ENCODE measurements around the gene MAPRE3. TPM values are rescaled to one million over a fixed set of nuclear protein-coding genes. Genes with fewer than 3 reads are reported as not detected.
A peak's percentile ranks its signal among the peaks of the same experiment; 100 is the strongest.

Gene MAPRE3
- total and polyA plus RNA-seq, 2 experiments from 2014 or later = 7.9 to 23.0 TPM

DNA sequence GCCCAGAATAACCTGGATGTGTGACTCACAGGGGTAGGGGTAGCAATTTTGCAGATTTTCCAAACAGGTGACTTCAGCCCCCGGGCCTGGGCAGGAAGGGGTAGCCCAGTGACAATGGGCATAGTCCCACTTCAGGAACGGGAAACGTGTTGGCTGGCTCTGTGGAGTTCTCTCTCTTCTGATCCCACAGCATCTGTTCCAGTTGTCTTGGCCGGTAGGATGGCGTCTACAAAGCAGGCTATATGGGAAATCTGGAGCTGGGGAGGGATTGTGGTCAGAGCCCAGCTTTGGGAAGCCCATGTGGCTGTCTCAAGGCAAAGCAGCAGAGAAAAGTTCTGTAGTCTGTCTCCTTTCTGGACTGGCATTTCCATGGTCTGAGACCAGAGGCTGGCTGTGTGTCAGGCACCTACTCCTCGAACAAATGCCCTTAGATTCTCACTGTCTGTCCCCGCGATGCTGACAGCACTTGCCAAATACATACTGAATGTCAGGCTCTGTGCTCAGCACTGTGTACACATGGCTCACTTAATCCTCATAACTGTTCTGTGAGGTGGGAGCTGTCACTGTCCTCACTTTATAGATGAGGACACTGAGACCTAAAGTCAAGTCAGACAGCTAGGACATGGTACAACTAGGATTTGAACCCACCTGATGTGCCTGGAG, 44.5 kb downstream of the MAPRE3 start:
- 87% methylated on average over 8 of the region's 8 CpGs for whole genome bisulfite sequencing, 2 experiments (ENCODE audit: low coverage in 1 of 2, low lambda C conversion rate in 2 of 2, missing lambda C conversion rate in 2 of 2)

DNA sequence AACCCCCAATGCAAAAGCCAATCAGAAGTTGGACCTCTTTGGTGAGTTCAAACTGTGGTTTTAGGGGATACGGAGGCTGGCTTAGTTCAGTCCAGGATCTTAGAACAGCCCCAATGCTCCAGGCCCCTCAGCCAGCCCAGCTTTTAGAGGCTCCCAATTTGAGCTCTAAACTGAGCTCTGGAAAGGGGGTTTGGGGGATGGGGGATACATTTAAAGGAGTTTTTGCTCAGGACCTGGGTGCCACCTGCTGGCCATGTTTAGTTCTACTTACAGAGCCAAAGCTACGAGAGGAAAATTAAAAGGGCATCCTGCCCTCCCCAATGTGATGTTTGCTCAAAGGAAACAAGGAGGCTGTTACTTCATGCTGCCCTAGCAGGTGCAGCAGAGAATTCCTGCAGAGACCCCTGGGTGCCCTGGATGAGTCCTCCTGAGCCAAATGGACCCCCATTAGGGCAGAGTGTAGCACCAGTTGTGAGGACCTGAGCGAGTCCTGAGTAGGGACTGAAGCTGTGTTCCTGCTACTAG, 46.4 kb downstream of the MAPRE3 start:
- no peak overlapping the region for H2AFZ ChIP-seq
- DNase-seq = peak; percentile 84

More for the DNA sequence above, 44.5 kb downstream of the MAPRE3 start:
- Histone ChIP-seq H3K4me3 (no peak overlapping the region), H3K4me2 (ENCODE audit: unreplicated experiment) (no peak overlapping the region), H3K27me3 (replicated peaks; ENCODE audit: insufficient read depth) (no peaks in the 10 kb centered on the region), H3K9me3 (ENCODE audit: low read depth) (no peaks in the 10 kb centered on the region), H3F3A (ENCODE audit: insufficient read depth) (peaks cover 20% of the 10 kb centered on the region), H3K79me2 (ENCODE audit: insufficient read depth) (no peaks in the 10 kb centered on the region), H3K36me3 (ENCODE audit: low read depth) (no peaks in the 10 kb centered on the region), H3K9ac (no peak overlapping the region), H3K4me1 (ENCODE audit: insufficient read depth) (peaks cover 30% of the 10 kb centered on the region), H3K9me2 (ENCODE audit: insufficient read depth) (no peaks in the 10 kb centered on the region), H3K27ac (no peak overlapping the region), H4K20me1 (ENCODE audit: insufficient read depth) (no peaks in the 10 kb centered on the region), H2AFZ (no peak overlapping the region)
- no peak for DNase-seq
- TF ChIP-seq EZH2 (IDR thresholded peaks at IDR 0.05; ENCODE audit: insufficient read depth, poor library complexity, severe bottlenecking) (no peak), EZH2phosphoT487 (IDR thresholded peaks at IDR 0.05; ENCODE audit: insufficient read depth, low read depth) (no peak)
- in situ Hi-C loops (cut with MboI) = loop anchor here (10.0 kb wide), 1 partner anchor 50 kb away; no protein-coding TSS in a partner anchor

DNA sequence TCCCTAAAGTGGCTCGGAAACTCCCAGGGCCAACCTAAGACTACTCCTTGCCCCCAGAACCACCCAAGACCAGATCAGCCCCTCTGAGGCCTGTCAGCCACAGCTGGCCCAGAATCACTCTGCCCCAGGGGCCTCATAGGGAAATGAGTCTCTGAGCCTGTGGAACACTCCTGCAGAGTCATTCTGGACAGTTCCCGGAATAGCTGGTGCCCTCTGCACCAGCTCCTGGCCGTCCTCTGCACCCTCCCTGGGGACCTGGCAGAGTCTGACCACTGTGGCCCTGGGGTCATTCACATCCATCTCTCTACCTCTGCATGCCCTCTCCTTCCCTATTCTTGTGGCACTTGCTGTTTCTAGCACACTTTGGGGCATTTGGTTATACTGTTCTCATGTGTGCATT, 47.7 kb downstream of the MAPRE3 start:
- Histone ChIP-seq H3K79me2 (ENCODE audit: insufficient read depth) (no peaks in the 10 kb centered on the region), H3K9me3 (ENCODE audit: low read depth) (no peaks in the 10 kb centered on the region), H3K36me3 (ENCODE audit: low read depth) (no peaks in the 10 kb centered on the region), H3K27me3 (replicated peaks; ENCODE audit: insufficient read depth) (no peaks in the 10 kb centered on the region), H3K27ac (no peak overlapping the region), H3K4me1 (ENCODE audit: insufficient read depth) (peaks cover 28% of the 10 kb centered on the region), H2AFZ (no peak overlapping the region), H3K4me2 (ENCODE audit: unreplicated experiment) (no peak overlapping the region), H3K9ac (no peak overlapping the region), H3K9me2 (ENCODE audit: insufficient read depth) (no peaks in the 10 kb centered on the region), H3K4me3 (no peak overlapping the region), H3F3A (ENCODE audit: insufficient read depth) (peaks cover 18% of the 10 kb centered on the region), H4K20me1 (ENCODE audit: insufficient read depth) (no peaks in the 10 kb centered on the region)
- in situ Hi-C loops (cut with MboI) = loop anchor here (10.0 kb wide), 1 partner anchor 53 kb away; no protein-coding TSS in a partner anchor
- no peak for DNase-seq
- TF ChIP-seq EZH2 (IDR thresholded peaks at IDR 0.05; ENCODE audit: insufficient read depth, poor library complexity, severe bottlenecking) (no peak), EZH2phosphoT487 (IDR thresholded peaks at IDR 0.05; ENCODE audit: insufficient read depth, low read depth) (no peak)
- 73 to 85% methylated on average over 3 of the region's 3 CpGs for WGBS, 2 experiments (ENCODE audit: low coverage in 1 of 2, low lambda C conversion rate in 2 of 2, missing lambda C conversion rate in 2 of 2)

More for the DNA sequence above, 46.4 kb downstream of the MAPRE3 start:
- Histone ChIP-seq H4K20me1 (ENCODE audit: insufficient read depth) (no peaks in the 10 kb centered on the region), H3K9me3 (ENCODE audit: low read depth) (no peaks in the 10 kb centered on the region), H3F3A (ENCODE audit: insufficient read depth) (peaks cover 15% of the 10 kb centered on the region), H3K4me2 (ENCODE audit: unreplicated experiment) (no peak overlapping the region), H3K27ac (no peak overlapping the region), H3K4me1 (ENCODE audit: insufficient read depth) (peaks cover 28% of the 10 kb centered on the region), H3K9ac (no peak overlapping the region), H3K4me3 (no peak overlapping the region), H3K27me3 (replicated peaks; ENCODE audit: insufficient read depth) (no peaks in the 10 kb centered on the region), H3K79me2 (ENCODE audit: insufficient read depth) (no peaks in the 10 kb centered on the region), H3K36me3 (ENCODE audit: low read depth) (no peaks in the 10 kb centered on the region), H3K9me2 (ENCODE audit: insufficient read depth) (no peaks in the 10 kb centered on the region)
- WGBS, 2 experiments (ENCODE audit: low coverage in 1 of 2, low lambda C conversion rate in 2 of 2, missing lambda C conversion rate in 2 of 2) = 52 to 58% methylated on average over 3 of the region's 3 CpGs
- TF ChIP-seq EZH2 (IDR thresholded peaks at IDR 0.05; ENCODE audit: insufficient read depth, poor library complexity, severe bottlenecking) = no peak
- no peak for TF ChIP-seq EZH2phosphoT487 (IDR thresholded peaks at IDR 0.05; ENCODE audit: insufficient read depth, low read depth)
- in situ Hi-C loops (cut with MboI) = loop anchor here (10.0 kb wide), 1 partner anchor 52 kb away; no protein-coding TSS in a partner anchor

DNA sequence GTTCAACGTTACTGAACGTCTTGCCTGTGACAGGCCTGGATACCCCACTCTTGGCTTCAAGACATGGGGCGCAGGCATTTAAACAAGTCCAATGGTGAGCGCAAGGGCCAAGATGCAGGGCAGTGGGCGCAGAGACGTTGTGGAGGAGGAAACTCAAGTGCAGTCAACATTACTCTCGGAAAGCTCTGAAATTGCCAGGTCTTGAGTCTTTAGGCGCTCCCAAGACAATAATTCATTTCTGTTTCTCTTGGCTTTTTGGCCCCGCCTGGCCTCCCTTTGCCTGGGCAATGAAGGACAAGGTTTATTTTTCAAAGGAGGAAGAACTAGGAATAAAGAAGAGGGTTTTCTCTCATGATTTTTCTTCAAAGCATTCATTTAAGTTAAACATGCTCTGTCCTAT, 49.0 kb downstream of the MAPRE3 start:
- no peaks in the 10 kb centered on the region for H3K9me2 ChIP-seq (ENCODE audit: insufficient read depth)
- whole genome bisulfite sequencing, 2 experiments (ENCODE audit: low coverage in 1 of 2, low lambda C conversion rate in 2 of 2, missing lambda C conversion rate in 2 of 2) = 90 to 95% methylated on average over 8 to 9 of the region's 9 CpGs
- H3K4me3 ChIP-seq = no peak overlapping the region
- peaks cover 18% of the 10 kb centered on the region for H3F3A ChIP-seq (ENCODE audit: insufficient read depth)
- no peak for DNase-seq
- no peak for TF ChIP-seq EZH2phosphoT487 (IDR thresholded peaks at IDR 0.05; ENCODE audit: insufficient read depth, low read depth)
- TF ChIP-seq EZH2 (IDR thresholded peaks at IDR 0.05; ENCODE audit: insufficient read depth, poor library complexity, severe bottlenecking) = no peak
- H2AFZ ChIP-seq = no peak overlapping the region
- no peak overlapping the region for H3K4me2 ChIP-seq (ENCODE audit: unreplicated experiment)
- no peak overlapping the region for H3K27ac ChIP-seq
- no peak overlapping the region for H3K9ac ChIP-seq
- H3K27me3 ChIP-seq (replicated peaks; ENCODE audit: insufficient read depth) = no peaks in the 10 kb centered on the region
- no peaks in the 10 kb centered on the region for H3K9me3 ChIP-seq (ENCODE audit: low read depth)
- H3K36me3 ChIP-seq (ENCODE audit: low read depth) = no peaks in the 10 kb centered on the region
- H4K20me1 ChIP-seq (ENCODE audit: insufficient read depth) = no peaks in the 10 kb centered on the region
- H3K4me1 ChIP-seq (ENCODE audit: insufficient read depth) = peaks cover 28% of the 10 kb centered on the region
- no peaks in the 10 kb centered on the region for H3K79me2 ChIP-seq (ENCODE audit: insufficient read depth)
- in situ Hi-C loops (cut with MboI) = loop anchor here (10.0 kb wide), 1 partner anchor 55 kb away; no protein-coding TSS in a partner anchor
